ENCODE measurements around the gene AUH. TPM values are rescaled to one million over a fixed set of nuclear protein-coding genes. Genes with fewer than 3 reads are reported as not detected.

The AUH gene
- total and polyA plus RNA-seq, 9 of the 15 experiments (the other 6 are each of a cell fraction or from before 2014, with no cell fraction given): 3.4 to 29.0 (median 10.1) TPM

GRCh38 chr9:91295357-91295756 lies 66.4 kb downstream of the AUH start:
- H3K4me2 ChIP-seq (ENCODE audit: insufficient read depth, low read length): no peak overlapping the region
- ATAC-seq (no peak), FAIRE-seq (no peak), DNase-seq (ENCODE audit: extremely low read depth in 1 of 4, low spot score in 3 of 4) (no peak)
- intact Hi-C loops (cut with micrococcal nuclease): no loop called here
- H3K27ac ChIP-seq (ENCODE audit: extremely low read depth, low read depth, low read length): no peak overlapping the region
- 100% methylated on average over 2 of the region's 2 CpGs for WGBS (ENCODE audit: insufficient coverage, low coverage, missing lambda C conversion rate)
- in situ Hi-C loops (cut with MboI): no loop called here
- peaks cover 11% of the 10 kb centered on the region; the same call in 1 of the 3 replicates for H3K36me3 ChIP-seq (ENCODE audit: control insufficient read depth, insufficient read depth, low read length)
- no peak overlapping the region for H3K9ac ChIP-seq (ENCODE audit: insufficient read depth in 1 of 2, low read depth in 2 of 2, low read length in 2 of 2)
- H3K4me1 ChIP-seq (replicated peaks in 1 of 2; ENCODE audit: control insufficient read depth in 2 of 2, insufficient read depth in 2 of 2, low read length in 2 of 2): no peaks in the 10 kb centered on the region
- H3K4me3 ChIP-seq: no peak overlapping the region
- H4K20me1 ChIP-seq (replicated peaks; ENCODE audit: control insufficient read depth, insufficient read depth, low read length): no peaks in the 10 kb centered on the region
- H3K9me3 ChIP-seq (replicated peaks; ENCODE audit: control insufficient read depth, insufficient read depth, low read depth, low read length): no peaks in the 10 kb centered on the region
- H3K79me2 ChIP-seq (ENCODE audit: control insufficient read depth, insufficient read depth, low read length): no peaks in the 10 kb centered on the region
- no peak overlapping the region for H2AFZ ChIP-seq (ENCODE audit: low read depth, low read length)
- no TSS peak for BruUV-seq (replicated peaks)
- H3K9me1 ChIP-seq (ENCODE audit: control insufficient read depth, insufficient read depth, low read length): no peaks in the 10 kb centered on the region
- ChIA-PET POLR2A (no interaction called here), CTCF (ENCODE audit: low intra/inter-chr PET ratio) (no interaction called here)
- no peaks in the 10 kb centered on the region for H3K27me3 ChIP-seq (ENCODE audit: control insufficient read depth in 2 of 2, insufficient read depth in 2 of 2, low read length in 2 of 2)
- no peak for TF ChIP-seq CEBPZ (IDR thresholded peaks at IDR 0.05; ENCODE audit: borderline replicate concordance, low read depth, low read length)
- TF ChIP-seq ZMIZ1 (IDR thresholded peaks at IDR 0.05; ENCODE audit: low read depth in 2 of 2, low read length in 2 of 2): no peak
- no peak for TF ChIP-seq RBM15 (IDR thresholded peaks at IDR 0.05; ENCODE audit: insufficient read depth, low read length)
- TF ChIP-seq VEZF1 (CRISPR knock-in tag; IDR thresholded peaks at IDR 0.05): no peak
- no peak for TF ChIP-seq ZNF398 (CRISPR knock-in tag; IDR thresholded peaks at IDR 0.05)
- TF ChIP-seq BCOR (IDR thresholded peaks at IDR 0.05): no peak
- no peak for TF ChIP-seq HMBOX1 (IDR thresholded peaks at IDR 0.05)
- TF ChIP-seq NRF1 (conservative IDR thresholded peaks at IDR 0.05 in 1 of 2, IDR thresholded peaks at IDR 0.05 in 1 of 2): no peak
- TF ChIP-seq EGR1 (conservative IDR thresholded peaks at IDR 0.05): no peak
- no peak for TF ChIP-seq POLR2G (IDR thresholded peaks at IDR 0.05; ENCODE audit: low read depth, low read length)
- TF ChIP-seq RBM22 (IDR thresholded peaks at IDR 0.05; ENCODE audit: low read depth, low read length, poor library complexity, severe bottlenecking): no peak

Data from K562 (cell line).